Neural crest cell (in vitro differentiated cells): ENCODE results near the gene ZEB2. TPM values are rescaled to one million over a fixed set of nuclear protein-coding genes. Genes with fewer than 3 reads are reported as not detected.
A peak's percentile ranks its signal among the peaks of the same experiment; 100 is the strongest.

ENCODE experiments used
- DNase-seq: peaks from one replicate; pipeline ENCODE4 v3.0.0; 2021; ENCODE audit warnings: low read depth, mixed read lengths, low spot score
- H3K27ac Mint-ChIP-seq: one replicate; pipeline ENCODE4 v1.8.0; 2021; ENCODE audit warnings: mild to moderate bottlenecking, mixed read lengths; ENCODE audit not compliant: unreplicated experiment
- H3K27me3 Mint-ChIP-seq: 2 replicates; pipeline ENCODE4 v1.8.0; 2021; ENCODE audit warnings: low read depth, mild to moderate bottlenecking, mixed read lengths
- H3K36me3 Mint-ChIP-seq: 2 replicates; pipeline ENCODE4 v1.8.0; 2021; ENCODE audit warnings: low read depth, mild to moderate bottlenecking, mixed read lengths
- H3K4me1 Mint-ChIP-seq: 2 replicates; pipeline ENCODE4 v1.8.0; 2021; ENCODE audit warnings: mixed read lengths
- H3K4me3 Mint-ChIP-seq: one replicate; pipeline ENCODE4 v1.8.0; 2021; ENCODE audit warnings: mild to moderate bottlenecking, mixed read lengths
- H3K9me3 Mint-ChIP-seq: 2 replicates; pipeline ENCODE4 v1.8.0; 2021; ENCODE audit warnings: mixed read lengths
- CTCF ChIP-seq: fragments of 200-600 bp; sonication (generic); conservative IDR thresholded peaks from 2 replicates; pipeline ENCODE4 v1.5.0; 2021; ENCODE audit warnings: antibody characterized with exemption, mild to moderate bottlenecking
- total RNA-seq: library from RNA; stranded (reverse); gene quantifications from 2 replicates; pipeline ENCODE4 v1.2.1, GENCODE V29; 2021

The ZEB2 gene
- total RNA-seq, 1 donor from 2014 or later, result 192 TPM

GRCh38 chr2:144458541-144458940, 61.4 kb downstream of the ZEB2 start:
- peaks cover 96% of the 10 kb centered on the region for H3K4me1 Mint-ChIP-seq
- no peak for TF ChIP-seq CTCF
- H3K9me3 Mint-ChIP-seq, result no peaks in the 10 kb centered on the region
- H3K4me3 Mint-ChIP-seq, result peak overlapping the region; percentile 54
- no peak overlapping the region for H3K27ac Mint-ChIP-seq
- peaks cover 6% of the 10 kb centered on the region for H3K36me3 Mint-ChIP-seq
- H3K27me3 Mint-ChIP-seq, result no peaks in the 10 kb centered on the region
- no peak for DNase-seq

GRCh38 chr2:144456680-144457079, 63.2 kb downstream of the ZEB2 start:
- H3K36me3 Mint-ChIP-seq, result peaks cover 6% of the 10 kb centered on the region
- H3K9me3 Mint-ChIP-seq, result no peaks in the 10 kb centered on the region
- peak overlapping the region; percentile 6 for H3K4me3 Mint-ChIP-seq
- TF ChIP-seq CTCF, result no peak
- no peak overlapping the region for H3K27ac Mint-ChIP-seq
- peaks cover 96% of the 10 kb centered on the region for H3K4me1 Mint-ChIP-seq
- DNase-seq, result no peak
- no peaks in the 10 kb centered on the region for H3K27me3 Mint-ChIP-seq

- H3K4me3 Mint-ChIP-seq, result no peak overlapping the region
- no peak for DNase-seq
- no peak for TF ChIP-seq CTCF
- peaks cover 93% of the 10 kb centered on the region for H3K4me1 Mint-ChIP-seq
- H3K9me3 Mint-ChIP-seq, result no peaks in the 10 kb centered on the region
- H3K27ac Mint-ChIP-seq, result no peak overlapping the region
- peaks cover 6% of the 10 kb centered on the region for H3K36me3 Mint-ChIP-seq
- H3K27me3 Mint-ChIP-seq, result no peaks in the 10 kb centered on the region
These were observed 63.9 kb downstream of the ZEB2 start for GRCh38 chr2:144455987-144456386.

GRCh38 chr2:144454466-144455287, 65.2 kb downstream of the ZEB2 start:
- Mint-ChIP-seq H3K36me3 (peaks cover 4% of the 10 kb centered on the region), H3K4me1 (peaks cover 86% of the 10 kb centered on the region), H3K9me3 (no peaks in the 10 kb centered on the region), H3K27ac (peak overlapping the region; percentile 60), H3K27me3 (no peaks in the 10 kb centered on the region), H3K4me3 (peak overlapping the region; percentile 45)
- DNase-seq, result no peak
- TF ChIP-seq CTCF, result no peak

GRCh38 chr2:144453486-144454158, 66.3 kb downstream of the ZEB2 start:
- Mint-ChIP-seq H3K9me3 (no peaks in the 10 kb centered on the region), H3K27ac (peak overlapping the region; percentile 88), H3K27me3 (no peaks in the 10 kb centered on the region), H3K4me1 (peaks cover 86% of the 10 kb centered on the region), H3K36me3 (peaks cover 2% of the 10 kb centered on the region), H3K4me3 (peak overlapping the region; percentile 28)
- no peak for DNase-seq
- TF ChIP-seq CTCF, result no peak
